ENCODE data around the gene CFB.

Gene CFB

DNA sequence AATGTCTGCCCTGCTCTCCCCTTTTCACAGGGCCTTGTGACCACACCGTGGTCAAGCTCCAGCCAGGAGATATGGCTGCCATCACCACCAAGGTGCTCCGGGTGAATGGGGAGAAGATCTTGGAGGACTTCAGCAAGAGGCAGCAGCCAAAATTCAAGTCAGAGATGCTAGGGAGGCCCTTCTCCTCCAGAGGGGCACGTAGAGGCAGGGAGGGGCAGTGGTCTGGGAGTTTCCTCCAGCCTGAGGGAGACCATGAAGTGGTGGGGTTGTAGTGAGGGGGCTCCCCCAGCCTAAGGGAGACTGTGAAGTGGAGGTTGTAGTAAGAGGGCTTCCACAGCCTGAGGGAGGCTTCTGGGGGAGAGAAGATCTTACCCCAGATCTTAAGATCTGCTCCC is 22.0 kb downstream of the CFB start:
- no peak for DNase-seq (ENCODE audit: extremely low spot score)
- no peak for TF ChIP-seq LEF1 (IDR thresholded peaks at IDR 0.05; ENCODE audit: borderline replicate concordance)
- no peak for TF ChIP-seq HDGF (IDR thresholded peaks at IDR 0.05; ENCODE audit: borderline replicate concordance)
- TF ChIP-seq CTBP1 (IDR thresholded peaks at IDR 0.05; ENCODE audit: borderline replicate concordance), result no peak
- no peak for TF ChIP-seq NFRKB (IDR thresholded peaks at IDR 0.05)
- no peak for TF ChIP-seq BHLHE40 (IDR thresholded peaks at IDR 0.05; ENCODE audit: borderline replicate concordance)
- ChIA-PET POLR2A (no interaction called here), CTCF (no interaction called here)

GRCh38 chr6:31968326-31968725 is 22.4 kb downstream of the CFB start:
- TF ChIP-seq TARDBP (IDR thresholded peaks at IDR 0.05), result no peak
- no peak for TF ChIP-seq L3MBTL2 (conservative IDR thresholded peaks at IDR 0.05)
- ChIA-PET CTCF (no interaction called here), POLR2A (interaction anchor here (7.0 kb wide), 1 partner anchor 9 kb away, joined by 84 read pairs; the partner anchor contains the start of genes NELFE and SKIC2)

DNA sequence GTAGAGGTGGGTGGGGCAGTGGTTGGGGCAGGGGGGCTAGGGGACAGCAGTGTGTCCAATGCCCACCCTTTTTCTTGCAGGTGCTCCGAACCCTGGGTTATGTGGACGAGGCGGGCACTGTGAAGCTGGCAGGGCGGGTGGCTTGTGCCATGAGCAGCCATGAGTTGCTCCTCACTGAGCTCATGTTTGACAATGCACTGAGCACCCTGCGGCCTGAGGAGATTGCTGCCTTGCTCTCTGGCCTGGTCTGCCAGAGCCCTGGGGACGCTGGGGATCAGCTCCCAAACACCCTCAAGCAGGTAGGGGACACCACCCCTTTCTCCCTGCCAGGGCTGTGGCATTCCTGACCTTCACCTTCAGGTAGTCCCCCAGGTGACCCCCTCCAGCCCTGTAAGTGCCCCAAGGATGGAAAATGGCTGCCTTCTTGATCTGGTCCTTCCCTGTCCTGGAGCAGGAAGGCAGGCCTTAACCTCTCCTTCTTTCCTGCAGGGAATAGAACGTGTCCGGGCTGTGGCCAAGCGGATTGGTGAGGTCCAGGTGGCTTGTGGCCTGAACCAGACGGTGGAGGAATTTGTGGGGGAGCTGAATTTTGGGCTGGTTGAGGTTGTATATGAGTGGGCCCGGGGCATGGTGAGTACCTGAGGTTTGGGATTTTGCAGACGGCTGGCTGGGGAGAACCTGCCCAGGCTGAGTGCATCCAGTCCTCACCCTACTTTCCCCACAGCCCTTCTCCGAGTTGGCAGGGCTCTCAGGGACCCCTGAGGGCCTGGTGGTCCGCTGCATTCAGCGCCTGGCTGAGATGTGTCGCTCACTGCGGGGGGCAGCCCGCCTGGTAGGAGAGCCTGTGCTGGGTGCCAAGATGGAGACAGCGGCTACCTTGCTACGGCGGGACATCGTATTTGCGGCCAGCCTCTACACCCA is 23.2 kb downstream of the CFB start:
- ChIA-PET POLR2A (interaction anchor here (1.6 to 7.0 kb wide), 3 partner anchors 9 to 20 kb away, joined by 3 to 84 read pairs (median 18); partner anchors contain the start of genes NELFE and SKIC2), CTCF (no interaction called here)
- TF ChIP-seq CTBP1 (IDR thresholded peaks at IDR 0.05; ENCODE audit: borderline replicate concordance) (no peak), HDGF (IDR thresholded peaks at IDR 0.05; ENCODE audit: borderline replicate concordance) (no peak), ARNT (IDR thresholded peaks at IDR 0.05) (no peak), ELF4 (IDR thresholded peaks at IDR 0.05) (no peak), ZNF384 (IDR thresholded peaks at IDR 0.05) (no peak), NFRKB (IDR thresholded peaks at IDR 0.05) (no peak), FOXK2 (IDR thresholded peaks at IDR 0.05) (no peak), BHLHE40 (IDR thresholded peaks at IDR 0.05; ENCODE audit: borderline replicate concordance) (no peak), TARDBP (IDR thresholded peaks at IDR 0.05) (no peak), PKNOX1 (IDR thresholded peaks at IDR 0.05) (no peak), LEF1 (IDR thresholded peaks at IDR 0.05; ENCODE audit: borderline replicate concordance) (no peak), SP1 (IDR thresholded peaks at IDR 0.05) (no peak), L3MBTL2 (conservative IDR thresholded peaks at IDR 0.05) (no peak), SUZ12 (IDR thresholded peaks at IDR 0.05) (no peak), FOXM1 (IDR thresholded peaks at IDR 0.05; ENCODE audit: borderline replicate concordance) (no peak)
- DNase-seq (ENCODE audit: extremely low spot score), result no peak

More at GRCh38 chr6:31968326-31968725, 22.4 kb downstream of the CFB start:
- DNase-seq (ENCODE audit: extremely low spot score), result no peak

- TF ChIP-seq FOXA1 (IDR thresholded peaks at IDR 0.05) (no peak), LEF1 (IDR thresholded peaks at IDR 0.05; ENCODE audit: borderline replicate concordance) (no peak)
- ChIA-PET POLR2A (interaction anchor here (0.8 to 7.0 kb wide), 4 partner anchors 10 to 267 kb away, joined by 3 to 84 read pairs (median 10); partner anchors contain the start of genes ABHD16A, NELFE and SKIC2), CTCF (interaction anchor here (1.1 kb wide), 1 partner anchor 10 kb away, joined by 3 read pairs; the partner anchor contains the start of gene SKIC2)
- no peak for DNase-seq (ENCODE audit: extremely low spot score)
Measured at GRCh38 chr6:31969712-31970603, 24.1 kb downstream of the CFB start.

GRCh38 chr6:31970604-31971271 is 24.8 kb downstream of the CFB start:
- no peak for TF ChIP-seq SUZ12 (IDR thresholded peaks at IDR 0.05)
- no peak for TF ChIP-seq FOXK2 (IDR thresholded peaks at IDR 0.05)
- TF ChIP-seq FOXA1 (IDR thresholded peaks at IDR 0.05), result no peak
- TF ChIP-seq FOXM1 (IDR thresholded peaks at IDR 0.05; ENCODE audit: borderline replicate concordance), result no peak
- no peak for TF ChIP-seq LEF1 (IDR thresholded peaks at IDR 0.05; ENCODE audit: borderline replicate concordance)
- no peak for TF ChIP-seq ZNF384 (IDR thresholded peaks at IDR 0.05)
- no peak for TF ChIP-seq ELF4 (IDR thresholded peaks at IDR 0.05)
- TF ChIP-seq L3MBTL2 (conservative IDR thresholded peaks at IDR 0.05), result no peak
- no peak for TF ChIP-seq TARDBP (IDR thresholded peaks at IDR 0.05)
- TF ChIP-seq PKNOX1 (IDR thresholded peaks at IDR 0.05), result no peak
- no peak for TF ChIP-seq NFRKB (IDR thresholded peaks at IDR 0.05)
- no peak for TF ChIP-seq SP1 (IDR thresholded peaks at IDR 0.05)
- ChIA-PET CTCF (interaction anchor here (1.1 kb wide), 1 partner anchor 11 kb away, joined by 3 read pairs; the partner anchor contains the start of gene SKIC2), POLR2A (interaction anchor here (0.8 to 7.0 kb wide), 9 partner anchors 11 to 268 kb away, joined by 3 to 84 read pairs (median 6); partner anchors contain the start of genes ABHD16A, AGPAT1, EHMT2 and NELFE)
- DNase-seq (ENCODE audit: extremely low spot score), result no peak

Data from HEK293T (cell line).